T-helper 2 cell treated with Interferon-gamma antibody and Interleukin-4, amounts not matched to agents 5 μg/mL and 100 μg/mL, for 36 hours (primary cell): ENCODE measurements around the gene SMIM38.
"Not testable (repeated sequence)": the region's sequence is repeated elsewhere in the genome, so short reads cannot be mapped to it uniquely, and the experiment has no call there.

Experiments used
- DNase-seq: peaks from one replicate; pipeline ENCODE4 v3.0.0; 2021; ENCODE audit warnings: low spot score
- H3K27ac Mint-ChIP-seq: one replicate; pipeline ENCODE4 v1.8.0; 2021; ENCODE audit warnings: mild to moderate bottlenecking, mixed read lengths
- H3K27me3 Mint-ChIP-seq: one replicate; pipeline ENCODE4 v1.8.0; 2021; ENCODE audit warnings: low read depth, mixed read lengths
- H3K36me3 Mint-ChIP-seq: one replicate; pipeline ENCODE4 v1.8.0; 2021; ENCODE audit warnings: low read depth, mixed read lengths
- H3K4me1 Mint-ChIP-seq: one replicate; pipeline ENCODE4 v1.8.0; 2021; ENCODE audit warnings: low read depth, mixed read lengths
- H3K4me3 Mint-ChIP-seq: one replicate; pipeline ENCODE4 v1.8.0; 2022; ENCODE audit warnings: mild to moderate bottlenecking, moderate library complexity, mixed read lengths
- H3K9me3 Mint-ChIP-seq: one replicate; pipeline ENCODE4 v1.8.0; 2021; ENCODE audit warnings: mixed read lengths

The SMIM38 gene

DNA sequence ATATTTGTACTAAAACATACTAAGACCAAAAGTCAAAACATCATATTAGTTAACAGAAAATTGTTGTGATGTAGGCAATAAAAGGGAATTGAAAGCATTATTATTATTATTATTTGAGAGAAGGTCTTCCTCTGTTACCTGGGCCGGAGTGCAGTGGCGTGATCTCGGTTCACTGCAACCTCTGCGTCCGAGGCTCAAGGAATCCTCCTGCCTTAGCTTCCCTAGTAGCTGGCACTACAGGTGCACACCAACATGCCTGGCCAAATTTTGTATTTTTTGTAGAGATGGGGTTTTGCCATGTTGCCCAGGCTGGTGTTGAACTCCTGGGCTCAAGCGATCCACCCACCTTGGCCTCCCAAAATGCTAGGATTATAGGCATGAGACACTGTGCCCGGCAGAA lies 15.6 kb upstream of the SMIM38 start:
- not testable (repeated sequence) for H3K36me3 Mint-ChIP-seq, H3K4me1 Mint-ChIP-seq, DNase-seq, H3K27me3 Mint-ChIP-seq, H3K27ac Mint-ChIP-seq, H3K4me3 Mint-ChIP-seq
- H3K9me3 Mint-ChIP-seq = peaks cover 12% of the 10 kb centered on the region

DNA sequence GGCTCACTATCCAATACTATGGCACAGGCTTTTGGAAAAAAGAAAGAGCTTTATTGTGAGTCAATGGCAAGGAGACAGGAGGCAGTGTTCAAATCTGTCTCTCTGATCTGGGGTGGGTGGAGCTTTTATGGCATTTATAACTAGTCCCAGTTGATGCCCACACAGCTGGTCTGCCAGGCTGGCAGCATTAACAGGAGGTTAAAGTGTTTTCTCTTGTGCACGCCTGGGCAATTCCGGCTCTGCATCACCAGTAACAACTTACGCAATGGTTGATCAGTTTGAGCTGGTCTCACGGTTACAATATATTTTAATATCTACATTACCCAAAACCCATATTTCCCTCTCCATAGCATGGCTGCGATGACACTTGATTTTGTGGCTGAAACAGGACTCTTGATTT lies 15.1 kb upstream of the SMIM38 start:
- Mint-ChIP-seq H3K27me3 (no peaks in the 10 kb centered on the region), H3K4me1 (peaks cover 3% of the 10 kb centered on the region), H3K27ac (no peak overlapping the region), H3K9me3 (peaks cover 14% of the 10 kb centered on the region), H3K4me3 (no peak overlapping the region), H3K36me3 (no peaks in the 10 kb centered on the region)
- DNase-seq = no peak

DNA sequence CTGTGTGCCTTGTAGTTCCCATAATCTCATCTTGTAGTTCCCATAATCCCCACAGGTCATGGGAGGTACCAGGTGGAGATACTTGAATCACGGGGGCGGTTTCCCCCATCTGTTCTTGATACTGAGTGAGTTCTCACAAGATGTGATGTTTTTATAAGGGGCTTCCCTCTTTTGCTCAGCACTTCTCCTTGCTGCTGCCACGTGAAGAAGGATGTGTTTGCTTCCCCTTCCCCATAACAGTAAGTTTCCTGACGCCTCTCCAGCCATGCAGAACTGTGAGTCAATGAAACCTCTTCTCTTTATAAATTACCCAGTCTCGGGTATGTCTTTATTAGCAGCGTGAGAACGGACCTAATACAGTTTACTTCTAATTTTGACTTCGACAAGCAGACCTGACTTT lies 14.0 kb upstream of the SMIM38 start:
- H3K4me3 Mint-ChIP-seq = no peak overlapping the region
- peaks cover 3% of the 10 kb centered on the region for H3K4me1 Mint-ChIP-seq
- H3K36me3 Mint-ChIP-seq = no peaks in the 10 kb centered on the region
- DNase-seq = no peak
- no peaks in the 10 kb centered on the region for H3K27me3 Mint-ChIP-seq
- H3K9me3 Mint-ChIP-seq = peaks cover 19% of the 10 kb centered on the region
- no peak overlapping the region for H3K27ac Mint-ChIP-seq

DNA sequence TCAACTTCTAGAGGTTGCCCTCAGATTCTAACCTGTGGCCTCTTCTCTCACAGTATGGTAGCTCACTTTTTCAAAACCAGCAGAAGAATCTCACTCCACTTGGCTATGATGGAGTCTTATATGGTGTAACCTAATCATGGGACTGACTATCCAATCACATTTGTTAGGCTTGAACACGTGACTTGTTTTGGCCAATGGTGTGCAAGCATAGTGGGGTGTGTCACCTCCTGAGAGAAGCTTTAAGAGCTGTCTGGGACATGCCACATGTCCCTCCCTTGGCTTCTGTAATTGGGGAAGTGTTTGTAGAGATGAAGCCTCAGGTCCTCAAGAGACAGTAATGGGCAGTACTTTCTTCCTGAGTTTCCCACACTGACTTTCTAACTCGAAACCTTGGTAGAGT lies 12.8 kb upstream of the SMIM38 start:
- H3K4me1 Mint-ChIP-seq = peaks cover 3% of the 10 kb centered on the region
- no peak for DNase-seq
- H3K27ac Mint-ChIP-seq = no peak overlapping the region
- H3K9me3 Mint-ChIP-seq = peaks cover 21% of the 10 kb centered on the region
- H3K27me3 Mint-ChIP-seq = no peaks in the 10 kb centered on the region
- no peak overlapping the region for H3K4me3 Mint-ChIP-seq
- H3K36me3 Mint-ChIP-seq = no peaks in the 10 kb centered on the region

DNA sequence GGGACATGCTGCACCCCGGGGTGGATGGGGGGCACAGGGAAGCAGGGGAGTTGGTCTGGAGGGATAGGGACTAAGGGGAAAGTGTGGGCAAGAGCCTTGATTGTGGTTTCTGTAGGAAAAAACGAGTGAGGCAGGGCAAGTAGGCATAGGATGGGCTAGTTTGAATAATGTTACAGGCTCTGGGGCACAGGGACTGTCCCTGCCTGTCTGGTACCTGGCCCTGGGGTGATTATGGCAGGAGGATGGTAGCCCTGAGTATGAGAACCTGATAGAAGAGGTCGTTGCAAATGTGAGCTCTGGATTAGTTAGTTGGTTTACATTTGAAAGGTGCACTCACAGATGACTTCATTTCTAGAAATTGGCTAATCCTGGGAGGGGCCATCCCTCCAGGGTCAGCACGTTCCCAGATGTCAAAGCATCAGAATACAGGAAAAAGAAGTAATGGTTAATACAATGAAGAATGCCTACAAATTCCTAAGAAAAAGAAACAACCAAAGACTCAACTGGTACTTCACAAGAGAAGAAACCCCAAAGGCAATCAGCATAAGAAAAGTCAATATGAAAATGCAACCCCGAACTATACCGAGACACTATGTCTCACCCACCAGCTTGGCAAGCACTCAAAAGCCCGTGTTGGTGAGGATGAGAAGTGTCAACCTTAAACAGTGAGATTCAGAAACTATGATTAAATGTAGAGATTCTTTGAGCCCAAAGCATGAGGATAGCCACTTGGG lies 11.3 kb upstream of the SMIM38 start:
- Mint-ChIP-seq H3K27ac (no peak overlapping the region), H3K4me1 (peaks cover 3% of the 10 kb centered on the region), H3K27me3 (no peaks in the 10 kb centered on the region), H3K4me3 (no peak overlapping the region), H3K36me3 (no peaks in the 10 kb centered on the region), H3K9me3 (peaks cover 28% of the 10 kb centered on the region)
- DNase-seq = no peak

DNA sequence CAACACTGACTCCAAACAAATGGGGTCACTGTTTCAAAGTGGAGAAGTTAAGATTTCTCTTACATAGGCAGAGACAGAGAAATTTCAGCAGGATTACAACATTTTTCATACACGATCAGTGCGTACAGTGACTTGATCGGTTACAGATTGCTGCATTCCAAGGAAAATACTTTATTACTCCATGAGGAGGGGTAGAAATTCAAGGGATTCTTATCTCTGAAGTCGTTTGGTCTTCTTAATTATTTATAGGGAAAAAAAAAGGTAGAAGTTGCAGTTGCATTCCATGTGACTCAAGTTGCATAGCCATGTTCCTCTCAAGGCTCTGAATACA lies 10.7 kb upstream of the SMIM38 start:
- Mint-ChIP-seq H3K36me3 (no peaks in the 10 kb centered on the region), H3K4me3 (no peak overlapping the region), H3K9me3 (peaks cover 28% of the 10 kb centered on the region), H3K27ac (no peak overlapping the region), H3K27me3 (no peaks in the 10 kb centered on the region), H3K4me1 (peaks cover 3% of the 10 kb centered on the region)
- DNase-seq = no peak

DNA sequence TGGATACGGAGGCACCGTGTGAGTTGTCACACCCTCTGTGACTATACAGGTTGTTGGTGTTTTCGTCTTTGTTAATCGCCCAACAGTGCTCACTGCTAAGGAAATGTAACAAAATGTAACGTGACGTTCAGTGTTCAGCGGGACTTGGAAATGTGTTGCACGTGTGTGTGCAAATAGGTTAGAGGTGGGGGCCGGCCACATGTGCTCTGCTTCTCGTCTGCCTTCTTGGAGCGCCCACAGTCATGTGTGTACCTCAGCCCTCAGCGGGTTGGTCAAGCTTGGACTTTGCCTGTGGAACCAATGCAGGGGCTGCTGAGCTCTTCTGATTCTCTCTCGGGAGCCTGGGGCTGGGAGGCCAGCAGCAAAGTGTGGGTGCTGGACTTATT lies 7.4 kb upstream of the SMIM38 start:
- H3K9me3 Mint-ChIP-seq = peaks cover 28% of the 10 kb centered on the region
- H3K27me3 Mint-ChIP-seq = no peaks in the 10 kb centered on the region
- no peaks in the 10 kb centered on the region for H3K36me3 Mint-ChIP-seq
- H3K4me1 Mint-ChIP-seq = peaks cover 3% of the 10 kb centered on the region
- no peak for DNase-seq
- H3K4me3 Mint-ChIP-seq = no peak overlapping the region
- no peak overlapping the region for H3K27ac Mint-ChIP-seq

DNA sequence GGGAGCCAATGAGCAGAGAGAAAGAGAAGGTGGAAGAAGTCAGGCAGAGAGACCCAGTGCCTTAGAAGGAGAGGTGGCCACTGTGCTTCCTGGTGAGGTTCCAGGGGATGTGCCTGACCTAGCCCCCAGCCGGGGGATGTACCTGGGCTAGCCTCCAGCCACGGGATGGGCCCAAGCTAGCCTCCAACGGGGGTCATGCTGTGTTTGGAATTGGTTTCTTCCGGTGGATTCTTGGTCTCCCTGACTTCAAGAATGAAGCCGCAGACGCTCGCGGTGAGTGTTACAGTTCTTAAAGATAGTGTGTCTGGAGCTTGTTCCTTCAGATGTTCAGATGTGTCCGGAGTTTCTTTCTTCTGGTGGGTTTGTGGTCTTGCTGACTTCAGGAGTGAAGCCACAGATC lies 6.9 kb upstream of the SMIM38 start:
- H3K36me3 Mint-ChIP-seq = no peaks in the 10 kb centered on the region
- H3K9me3 Mint-ChIP-seq = peaks cover 28% of the 10 kb centered on the region
- no peaks in the 10 kb centered on the region for H3K27me3 Mint-ChIP-seq
- no peak for DNase-seq
- peaks cover 3% of the 10 kb centered on the region for H3K4me1 Mint-ChIP-seq
- H3K27ac Mint-ChIP-seq = no peak overlapping the region
- no peak overlapping the region for H3K4me3 Mint-ChIP-seq

DNA sequence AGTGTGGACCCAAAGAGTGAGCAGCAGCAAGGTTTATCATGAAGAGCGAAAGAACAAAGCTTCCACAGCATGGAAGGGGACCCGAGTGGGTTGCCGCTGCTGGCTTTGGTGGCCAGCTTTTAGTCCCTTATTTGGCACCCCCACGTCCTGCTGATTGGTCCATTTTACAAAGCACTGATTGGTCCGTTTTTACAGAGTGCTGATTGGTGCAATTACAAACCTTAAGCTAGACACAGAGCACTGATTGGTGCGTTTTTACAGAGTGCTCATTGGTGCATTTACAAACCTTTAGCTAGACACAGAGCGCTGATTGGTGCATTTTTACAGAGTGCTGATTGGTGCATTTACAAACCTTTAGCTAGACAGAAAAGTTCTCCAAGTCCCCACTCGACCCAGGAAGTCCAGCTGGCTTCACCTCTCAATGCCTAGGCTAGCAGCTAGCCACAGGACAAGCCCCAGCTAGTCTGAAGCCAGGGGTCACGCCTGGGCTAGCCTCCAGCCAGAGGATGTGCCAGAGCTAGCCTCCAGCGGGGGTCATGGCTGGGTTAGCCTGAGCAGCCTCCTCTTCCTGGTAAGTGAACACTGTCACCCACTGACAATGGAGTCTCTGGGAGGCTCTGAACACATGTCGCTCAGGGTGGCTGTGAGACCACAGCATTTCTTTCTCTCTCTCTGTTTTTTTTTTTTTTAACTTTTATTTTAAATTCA lies 6.2 kb upstream of the SMIM38 start:
- H3K9me3 Mint-ChIP-seq = peaks cover 23% of the 10 kb centered on the region
- not testable (repeated sequence) for DNase-seq, H3K27ac Mint-ChIP-seq

DNA sequence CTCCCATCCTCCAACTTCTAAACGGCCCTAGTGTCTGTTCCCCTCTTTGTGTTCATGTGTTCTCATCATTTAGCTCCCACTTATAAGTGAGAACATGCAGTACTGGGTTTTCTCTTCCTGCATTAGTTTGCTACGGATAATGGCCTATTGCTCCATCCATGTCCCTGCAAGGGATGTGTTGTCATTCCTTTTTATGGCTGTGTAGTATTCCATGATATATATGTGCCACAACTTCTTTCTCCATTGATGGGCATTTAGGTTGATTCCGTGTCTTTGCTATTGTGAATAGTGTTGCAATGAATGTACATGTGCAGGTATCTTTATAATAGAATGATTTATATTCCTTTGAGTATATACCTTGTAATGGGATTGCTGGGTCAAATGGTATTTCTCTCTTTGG lies 5.6 kb upstream of the SMIM38 start:
- H3K27me3 Mint-ChIP-seq = no peaks in the 10 kb centered on the region
- H3K36me3 Mint-ChIP-seq = no peaks in the 10 kb centered on the region
- no peaks in the 10 kb centered on the region for H3K4me1 Mint-ChIP-seq
- peaks cover 22% of the 10 kb centered on the region for H3K9me3 Mint-ChIP-seq
- no peak overlapping the region for H3K4me3 Mint-ChIP-seq
- no peak for DNase-seq
- no peak overlapping the region for H3K27ac Mint-ChIP-seq

More for the DNA sequence above, 6.2 kb upstream of the SMIM38 start:
- not testable (repeated sequence) for H3K4me3 Mint-ChIP-seq, H3K36me3 Mint-ChIP-seq, H3K27me3 Mint-ChIP-seq, H3K4me1 Mint-ChIP-seq

DNA sequence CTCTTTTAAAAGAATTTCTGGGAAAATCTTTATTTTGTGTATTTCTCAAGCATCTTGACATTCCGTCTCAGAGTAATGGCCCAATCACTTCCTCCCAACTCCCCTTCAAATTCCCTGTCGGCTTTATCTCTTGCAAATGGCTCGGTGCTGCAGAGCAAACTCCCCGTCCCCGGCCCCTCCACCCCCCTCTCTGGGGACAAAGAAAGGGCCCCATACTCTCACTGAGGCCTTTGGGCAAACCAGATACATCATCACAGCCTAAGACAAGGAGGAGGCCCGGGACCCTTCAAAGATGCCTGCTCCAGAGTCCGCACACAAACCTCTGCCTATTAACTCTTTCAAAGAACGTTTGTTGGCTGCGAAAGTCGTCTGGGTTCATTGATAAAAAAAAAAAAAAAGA lies 3.9 kb upstream of the SMIM38 start:
- Mint-ChIP-seq H3K4me1 (no peaks in the 10 kb centered on the region), H3K36me3 (no peaks in the 10 kb centered on the region), H3K27ac (no peak overlapping the region), H3K9me3 (peaks cover 8% of the 10 kb centered on the region), H3K4me3 (no peak overlapping the region), H3K27me3 (no peaks in the 10 kb centered on the region)
- no peak for DNase-seq

DNA sequence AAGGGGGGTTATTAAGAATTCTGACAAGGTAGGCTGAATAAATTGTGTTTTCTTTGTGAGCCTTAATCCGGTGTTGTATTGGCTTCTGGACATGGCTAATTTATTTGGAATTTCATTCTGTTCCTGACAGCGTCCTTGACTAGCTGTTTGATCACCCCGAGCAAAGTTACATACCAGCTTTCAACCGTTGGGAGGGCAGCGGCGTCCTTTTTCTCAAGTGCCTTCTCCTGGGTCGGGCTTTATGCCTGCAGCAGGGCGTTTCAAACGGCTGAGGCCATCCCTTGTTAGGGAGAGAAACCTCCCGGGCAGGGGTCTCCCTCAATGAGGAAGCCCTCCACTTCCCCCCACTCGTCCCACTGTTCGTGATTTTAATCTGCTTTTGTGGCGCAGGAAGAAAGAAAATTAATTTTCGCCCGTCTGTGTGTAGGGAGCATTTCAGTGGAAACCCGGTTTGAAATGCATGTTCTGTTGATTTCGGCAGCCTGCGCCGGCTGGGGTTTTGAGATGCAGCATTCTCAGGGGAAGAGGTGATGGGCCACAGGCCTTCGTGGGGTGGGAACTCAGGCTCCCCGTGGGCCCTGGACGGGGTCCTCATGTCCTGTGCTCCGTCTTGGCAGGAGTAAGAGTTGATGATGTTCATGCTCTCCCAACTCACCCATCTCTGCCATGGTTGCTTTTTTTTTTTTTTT lies 2.9 kb upstream of the SMIM38 start:
- Mint-ChIP-seq H3K36me3 (no peaks in the 10 kb centered on the region), H3K4me3 (no peak overlapping the region), H3K4me1 (no peaks in the 10 kb centered on the region), H3K27me3 (no peaks in the 10 kb centered on the region), H3K27ac (no peak overlapping the region), H3K9me3 (peaks cover 7% of the 10 kb centered on the region)
- no peak for DNase-seq

DNA sequence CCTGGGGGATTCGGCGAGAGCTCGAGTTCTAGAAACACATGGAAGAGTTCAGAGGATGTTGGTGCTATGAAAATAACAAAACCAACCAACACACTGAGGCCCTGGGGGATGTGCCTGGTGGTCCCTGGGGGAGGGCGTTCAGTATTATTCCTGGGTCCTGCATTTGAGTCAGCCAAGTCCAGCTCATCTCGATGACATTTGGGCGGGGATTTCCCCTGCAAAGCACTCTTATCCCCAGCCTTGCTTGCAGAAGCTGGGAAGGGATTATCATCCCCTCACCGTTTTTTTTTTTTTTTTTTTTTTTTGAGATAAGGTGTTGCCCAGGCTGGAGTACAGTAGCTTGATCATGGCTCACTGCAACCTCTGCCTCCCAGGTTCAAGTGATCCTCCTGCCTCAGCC lies 2.1 kb upstream of the SMIM38 start:
- DNase-seq = no peak
- Mint-ChIP-seq H3K4me1 (no peaks in the 10 kb centered on the region), H3K27me3 (no peaks in the 10 kb centered on the region), H3K27ac (no peak overlapping the region), H3K9me3 (peaks cover 4% of the 10 kb centered on the region), H3K4me3 (no peak overlapping the region), H3K36me3 (no peaks in the 10 kb centered on the region)

DNA sequence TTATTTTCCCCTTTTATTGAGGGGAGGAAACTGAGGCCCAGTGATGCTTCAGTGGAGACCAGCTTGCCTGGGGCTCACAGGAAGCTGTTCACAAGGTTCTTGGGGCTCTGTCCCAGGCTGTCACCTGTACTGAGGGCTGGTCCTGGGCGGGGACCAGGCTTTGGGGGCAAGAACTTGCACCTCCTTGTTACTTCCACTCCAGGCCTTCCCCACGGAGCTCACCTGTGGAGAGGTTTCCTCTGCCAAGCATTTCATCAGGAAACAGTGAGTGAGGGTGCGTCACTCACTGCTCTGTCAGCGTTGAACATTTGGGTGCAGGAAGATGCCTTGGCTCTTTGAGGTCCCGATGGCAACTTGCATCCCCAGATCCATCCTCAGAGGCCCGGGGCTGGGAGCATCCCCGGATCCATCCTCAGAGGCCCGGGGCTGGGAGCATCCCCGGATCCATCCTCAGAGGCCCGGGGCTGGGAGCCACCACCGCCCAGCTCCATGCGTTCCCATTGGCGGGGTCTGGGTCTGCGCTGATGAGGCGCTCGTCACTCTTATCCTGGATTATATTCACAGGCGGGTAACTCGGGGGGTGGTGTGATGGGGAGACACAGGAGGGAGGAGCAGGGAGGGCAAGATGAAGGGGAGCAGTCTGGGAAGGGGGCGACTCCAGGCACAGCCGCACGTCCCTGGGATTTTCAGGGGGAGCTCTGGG lies 1.4 kb upstream of the SMIM38 start:
- Mint-ChIP-seq H3K4me3 (no peak overlapping the region), H3K27ac (no peak overlapping the region), H3K36me3 (no peaks in the 10 kb centered on the region), H3K27me3 (no peaks in the 10 kb centered on the region), H3K9me3 (no peaks in the 10 kb centered on the region), H3K4me1 (no peaks in the 10 kb centered on the region)
- DNase-seq = no peak
